Trophoblast cell (in vitro differentiated cells and primary cell): Measurements from ENCODE around the gene GOLPH3L.
A peak's percentile ranks its signal among the peaks of the same experiment; 100 is the strongest.
"Not testable (repeated sequence)": the region's sequence is repeated elsewhere in the genome, so short reads cannot be mapped to it uniquely, and the experiment has no call there.

Experiments used
- DNase-seq, 2 donors: peaks; one replicate each; pipeline ENCODE4 v3.0.0-alpha.2; 2016
- H2AFZ ChIP-seq: 2 replicates; pipeline ENCODE4 v1.6.1; 2013; ENCODE audit warnings: low read length, moderate library complexity, mild to moderate bottlenecking; ENCODE audit not compliant: insufficient read depth, poor library complexity
- H2AK5ac ChIP-seq: 2 replicates; pipeline ENCODE4 v1.6.1; 2013; ENCODE audit warnings: mild to moderate bottlenecking, low read length
- H2BK120ac ChIP-seq: 2 replicates; pipeline ENCODE4 v1.6.1; 2013; ENCODE audit warnings: low read length, mild to moderate bottlenecking, moderate library complexity; ENCODE audit not compliant: insufficient read depth, poor library complexity
- H2BK12ac ChIP-seq: 2 replicates; pipeline ENCODE4 v1.6.1; 2013; ENCODE audit warnings: mild to moderate bottlenecking, low read length, moderate library complexity
- H2BK5ac ChIP-seq: 2 replicates; pipeline ENCODE4 v1.6.1; 2013; ENCODE audit warnings: low read length, low read depth, moderate library complexity, mild to moderate bottlenecking; ENCODE audit not compliant: poor library complexity
- H3K14ac ChIP-seq: 2 replicates; pipeline ENCODE4 v1.6.1; 2013; ENCODE audit warnings: mild to moderate bottlenecking, low read length
- H3K18ac ChIP-seq: 2 replicates; pipeline ENCODE4 v1.6.1; 2013; ENCODE audit warnings: mild to moderate bottlenecking, low read length
- H3K23ac ChIP-seq: 2 replicates; pipeline ENCODE4 v1.6.1; 2013; ENCODE audit warnings: low read length
- H3K27ac ChIP-seq: 2 replicates; pipeline ENCODE4 v1.5.1; 2013; ENCODE audit warnings: low read depth, mild to moderate bottlenecking, inconsistent platforms, low read length, moderate library complexity
- H3K27me3 ChIP-seq: 2 replicates; pipeline ENCODE4 v1.6.1; 2013; ENCODE audit warnings: inconsistent platforms, mild to moderate bottlenecking, low read length, moderate library complexity; ENCODE audit not compliant: insufficient read depth
- H3K36me3 ChIP-seq, 2 experiments: 1 replicate in 1 of 2; 2 replicates in 1 of 2; pipeline ENCODE4 v1.6.1; 2013; ENCODE audit warnings: low read length in 2 of 2, mild to moderate bottlenecking in 2 of 2, moderate library complexity in 1 of 2; ENCODE audit not compliant: insufficient read depth in 2 of 2, control insufficient read depth in 1 of 2
- H3K4ac ChIP-seq: 2 replicates; pipeline ENCODE4 v1.6.1; 2013; ENCODE audit warnings: low read depth, mild to moderate bottlenecking, low read length, moderate library complexity
- H3K4me1 ChIP-seq, 2 experiments: 1 replicate in 1 of 2; 2 replicates in 1 of 2; pipeline ENCODE4 v1.6.1; 2013; ENCODE audit warnings: low read length in 2 of 2, mild to moderate bottlenecking in 2 of 2, moderate library complexity in 1 of 2; ENCODE audit not compliant: insufficient read depth in 2 of 2, control insufficient read depth in 1 of 2
- H3K4me2 ChIP-seq: 2 replicates; pipeline ENCODE4 v1.6.1; 2013; ENCODE audit warnings: inconsistent platforms, mild to moderate bottlenecking, low read length, moderate library complexity
- H3K4me3 ChIP-seq: 2 replicates; pipeline ENCODE4 v1.5.1; 2013; ENCODE audit warnings: mild to moderate bottlenecking, low read depth, low read length, inconsistent platforms
- H3K79me1 ChIP-seq: one replicate; pipeline ENCODE4 v1.6.1; 2013; ENCODE audit warnings: low read length
- H3K79me2 ChIP-seq: 2 replicates; pipeline ENCODE4 v1.6.1; 2013; ENCODE audit warnings: low read length, mild to moderate bottlenecking; ENCODE audit not compliant: control insufficient read depth, insufficient read depth, poor library complexity
- H3K9ac ChIP-seq: 2 replicates; pipeline ENCODE4 v1.6.1; 2013; ENCODE audit warnings: mild to moderate bottlenecking, low read length
- H3K9me3 ChIP-seq: 2 replicates; pipeline ENCODE4 v1.6.1; 2013; ENCODE audit warnings: low read depth, mild to moderate bottlenecking, control low read depth, inconsistent platforms, low read length; ENCODE audit not compliant: insufficient read depth
- H4K12ac ChIP-seq: 2 replicates; pipeline ENCODE4 v1.6.1; 2013; ENCODE audit warnings: low read depth, mild to moderate bottlenecking, low read length, moderate library complexity
- H4K8ac ChIP-seq: 2 replicates; pipeline ENCODE4 v1.6.1; 2013; ENCODE audit warnings: low read depth, mild to moderate bottlenecking, low read length, moderate library complexity
- H4K91ac ChIP-seq: one replicate; pipeline ENCODE4 v1.6.1; 2013; ENCODE audit warnings: low read depth, mild to moderate bottlenecking, low read length, moderate library complexity
- WGBS: extraction: QIAGEN DNeasy Blood & Tissue Kit; methylation state at CpG from one replicate; pipeline ENCODE4 v1.1.7; 2013; ENCODE audit warnings: missing lambda C conversion rate; ENCODE audit not compliant: insufficient read length, insufficient coverage; ENCODE audit errors: extremely low coverage; 5-methylcytosine and 5-hydroxymethylcytosine counted together

The GOLPH3L gene

DNA sequence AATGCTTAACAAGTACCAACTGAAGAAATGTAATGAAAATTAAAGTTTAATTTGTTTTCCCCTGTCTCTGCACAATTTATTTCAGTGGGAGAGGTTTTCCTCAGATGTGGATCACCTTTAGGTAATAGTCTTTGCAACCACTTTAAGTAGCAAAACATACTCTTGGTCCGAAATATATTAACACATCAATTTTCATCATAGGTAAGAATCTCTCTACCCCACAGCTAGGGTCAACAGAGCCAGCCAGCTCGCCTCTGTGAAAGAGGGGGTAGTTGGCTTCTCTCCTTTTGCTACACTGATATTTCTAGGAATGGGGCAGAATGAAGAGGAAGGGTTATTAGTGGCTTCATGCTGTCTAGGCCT is 92.7 kb downstream of the GOLPH3L start:
- peak overlapping the region; percentile 39 for H2AK5ac ChIP-seq
- H3K36me3 ChIP-seq: peaks cover 3 to 6% of the 10 kb centered on the region in 2 experiments
- H3K23ac ChIP-seq: no peak overlapping the region
- peak overlapping the region; percentile 57 for H2BK120ac ChIP-seq
- peak overlapping the region; percentile 76 for H2BK5ac ChIP-seq
- no peak for DNase-seq
- peak overlapping the region; percentile 73 for H3K14ac ChIP-seq
- peak overlapping the region; percentile 25 for H3K4me2 ChIP-seq
- no peak overlapping the region for H2AFZ ChIP-seq
- peak overlapping the region; percentile 94 for H3K27ac ChIP-seq
- no peaks in the 10 kb centered on the region for H3K79me2 ChIP-seq
- H3K79me1 ChIP-seq: peaks cover 9% of the 10 kb centered on the region
- H3K18ac ChIP-seq: no peak overlapping the region
- H2BK12ac ChIP-seq: peak overlapping the region; percentile 94
- H3K4ac ChIP-seq: no peak overlapping the region
- H3K4me1 ChIP-seq: peaks cover 4 to 7% of the 10 kb centered on the region in 2 experiments
- H4K8ac ChIP-seq: no peak overlapping the region
- no peak overlapping the region for H3K4me3 ChIP-seq
- H3K27me3 ChIP-seq: no peaks in the 10 kb centered on the region
- WGBS: no CpG with 5 or more reads among the region's 2 CpGs
- peak overlapping the region; percentile 60 for H4K91ac ChIP-seq
- no peak overlapping the region for H3K9ac ChIP-seq
- no peaks in the 10 kb centered on the region for H3K9me3 ChIP-seq
- H4K12ac ChIP-seq: no peak overlapping the region

DNA sequence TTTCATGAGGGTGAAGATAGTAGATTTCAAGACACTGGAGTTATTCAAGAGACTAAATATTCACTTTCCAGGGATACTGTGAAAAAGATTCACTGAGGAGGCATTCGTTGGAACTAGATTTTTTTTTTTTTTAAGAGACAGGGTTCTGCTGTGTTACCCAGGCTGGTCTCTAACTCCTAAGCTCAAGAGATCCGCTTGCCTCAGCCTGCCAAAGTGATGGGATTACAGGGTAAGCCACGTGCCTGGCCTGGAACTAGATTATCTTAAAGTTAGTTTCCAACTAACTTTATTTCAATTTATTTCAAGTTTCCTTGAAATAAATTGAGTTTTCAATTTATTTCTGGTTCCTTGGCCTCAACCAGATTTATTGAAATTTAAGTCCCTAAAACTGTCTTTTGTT is 93.2 kb downstream of the GOLPH3L start:
- DNase-seq: no peak
- Histone ChIP-seq H2BK5ac (no peak overlapping the region), H3K36me3 (peaks cover 3 to 6% of the 10 kb centered on the region in 2 experiments), H3K4ac (no peak overlapping the region), H4K91ac (no peak overlapping the region), H4K8ac (no peak overlapping the region), H3K9me3 (no peaks in the 10 kb centered on the region), H3K14ac (no peak overlapping the region), H2BK12ac (no peak overlapping the region), H2AFZ (no peak overlapping the region), H3K4me3 (no peak overlapping the region), H2BK120ac (no peak overlapping the region), H3K79me1 (peaks cover 9% of the 10 kb centered on the region), H3K27me3 (no peaks in the 10 kb centered on the region), H3K23ac (no peak overlapping the region), H3K4me2 (no peak overlapping the region), H4K12ac (no peak overlapping the region), H3K9ac (no peak overlapping the region), H3K27ac (no peak overlapping the region), H3K79me2 (no peaks in the 10 kb centered on the region), H3K4me1 (peaks cover 4 to 7% of the 10 kb centered on the region in 2 experiments), H3K18ac (no peak overlapping the region), H2AK5ac (no peak overlapping the region)
- WGBS: no CpG with 5 or more reads among the region's 3 CpGs

DNA sequence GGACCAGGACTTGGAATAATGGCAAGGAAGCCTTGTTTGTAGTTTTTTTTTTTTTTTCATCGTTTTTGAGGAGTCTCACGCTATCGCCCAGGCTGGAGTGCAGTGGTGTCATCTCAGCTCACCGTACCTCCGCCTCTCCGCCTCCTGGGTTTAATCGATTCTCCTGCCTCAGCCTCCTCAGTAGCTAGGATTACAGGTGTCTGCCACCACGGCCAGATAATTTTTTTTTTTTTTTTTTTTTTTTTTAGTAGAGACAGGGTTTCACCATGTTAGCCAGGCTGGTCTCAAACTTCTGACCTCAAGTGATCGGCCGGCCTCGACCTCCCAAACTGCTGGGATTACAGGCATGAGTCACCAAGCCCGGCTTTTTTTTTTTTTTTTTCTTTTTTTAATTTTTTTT is 94.6 kb downstream of the GOLPH3L start:
- not testable (repeated sequence) for H3K14ac ChIP-seq, H3K23ac ChIP-seq, H4K12ac ChIP-seq, H3K4me1 ChIP-seq, DNase-seq, H2BK120ac ChIP-seq, H3K18ac ChIP-seq, H2AK5ac ChIP-seq, H3K4ac ChIP-seq, H3K9me3 ChIP-seq, H3K9ac ChIP-seq, H3K4me3 ChIP-seq, H3K36me3 ChIP-seq, H4K91ac ChIP-seq, H2BK12ac ChIP-seq, H3K79me2 ChIP-seq, H3K27ac ChIP-seq, H2BK5ac ChIP-seq, H4K8ac ChIP-seq, H3K4me2 ChIP-seq, H2AFZ ChIP-seq, H3K27me3 ChIP-seq, H3K79me1 ChIP-seq
- WGBS: no CpG with 5 or more reads among the region's 12 CpGs

DNA sequence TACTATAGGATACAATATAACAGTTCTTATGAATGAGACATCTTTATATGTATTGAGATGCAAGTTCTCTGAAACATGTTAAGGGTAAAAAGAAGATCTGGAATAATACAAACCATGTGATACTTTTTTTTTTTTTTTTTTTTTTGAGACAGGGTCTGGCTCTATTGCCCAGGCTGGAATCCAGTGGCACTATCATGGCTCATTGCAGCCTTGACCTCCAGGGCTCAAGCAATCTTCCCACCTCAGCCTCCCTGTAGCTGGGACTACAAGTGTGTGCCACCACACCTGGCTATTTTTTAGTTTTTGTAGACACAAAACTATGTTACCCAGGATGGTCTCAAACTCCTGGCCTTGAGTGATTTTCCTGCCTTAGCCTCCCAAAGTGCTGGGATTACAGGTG is 95.4 kb downstream of the GOLPH3L start:
- Histone ChIP-seq H3K79me2 (no peaks in the 10 kb centered on the region), H2BK5ac (no peak overlapping the region)

More for the DNA sequence above, 95.4 kb downstream of the GOLPH3L start:
- Histone ChIP-seq H2BK120ac (no peak overlapping the region), H2AK5ac (no peak overlapping the region), H3K4ac (no peak overlapping the region), H3K79me1 (peaks cover 9% of the 10 kb centered on the region), H3K4me3 (no peak overlapping the region), H3K36me3 (peaks cover 3 to 6% of the 10 kb centered on the region in 2 experiments), H2BK12ac (no peak overlapping the region), H4K8ac (no peak overlapping the region), H3K23ac (no peak overlapping the region), H3K9me3 (no peaks in the 10 kb centered on the region), H3K9ac (no peak overlapping the region), H3K4me2 (no peak overlapping the region), H2AFZ (no peak overlapping the region), H3K27ac (no peak overlapping the region), H3K4me1 (peaks cover 4 to 7% of the 10 kb centered on the region in 2 experiments), H4K91ac (no peak overlapping the region), H3K18ac (no peak overlapping the region), H3K27me3 (no peaks in the 10 kb centered on the region), H3K14ac (no peak overlapping the region), H4K12ac (no peak overlapping the region)
- no peak for DNase-seq
